Stimulated activated CD4-positive, alpha-beta T cell treated with anti-CD3 and anti-CD28 coated beads, Interleukin-4, amount 100 ng/mL, for 24 hours (primary cell): ENCODE data around the gene SNED1.
"Not testable (repeated sequence)": the region's sequence is repeated elsewhere in the genome, so short reads cannot be mapped to it uniquely, and the experiment has no call there.

Experiments
- DNase-seq: peaks from one replicate; pipeline ENCODE4 v3.0.0-alpha.2; 2020

Gene SNED1

GRCh38 chr2:240972636-240973521 lies 25.5 kb upstream of the SNED1 start:
- no peak for DNase-seq

GRCh38 chr2:240974771-240975572 lies 23.4 kb upstream of the SNED1 start:
- DNase-seq: no peak

GRCh38 chr2:240975903-240976302 lies 22.5 kb upstream of the SNED1 start:
- DNase-seq: not testable (repeated sequence)

- no peak for DNase-seq
Observed at GRCh38 chr2:240981280-240981679, 17.1 kb upstream of the SNED1 start.

- DNase-seq: no peak
Observed at GRCh38 chr2:240981871-240982800, 16.3 kb upstream of the SNED1 start.

- DNase-seq: no peak
Observed at GRCh38 chr2:240982821-240983281, 15.6 kb upstream of the SNED1 start.

- no peak for DNase-seq
Observed at GRCh38 chr2:240983361-240983995, 14.9 kb upstream of the SNED1 start.

- no peak for DNase-seq
Observed at GRCh38 chr2:240983996-240984498, 14.4 kb upstream of the SNED1 start.

GRCh38 chr2:240985881-240986786 lies 12.3 kb upstream of the SNED1 start:
- no peak for DNase-seq

- DNase-seq: no peak
Observed at GRCh38 chr2:240986787-240987411, 11.5 kb upstream of the SNED1 start.

GRCh38 chr2:240987588-240987987 lies 10.8 kb upstream of the SNED1 start:
- no peak for DNase-seq

GRCh38 chr2:240988146-240988545 lies 10.3 kb upstream of the SNED1 start:
- no peak for DNase-seq

GRCh38 chr2:240988571-240989271 lies 9.7 kb upstream of the SNED1 start:
- DNase-seq: no peak

- DNase-seq: no peak
Observed at GRCh38 chr2:240989451-240990265, 8.8 kb upstream of the SNED1 start.

- DNase-seq: no peak
Observed at GRCh38 chr2:240990266-240990529, 8.2 kb upstream of the SNED1 start.

GRCh38 chr2:240990726-240991377 lies 7.6 kb upstream of the SNED1 start:
- DNase-seq: no peak

GRCh38 chr2:240991378-240992263 lies 6.8 kb upstream of the SNED1 start:
- no peak for DNase-seq
